ENCODE data around the gene AFP. TPM values are rescaled to one million over a fixed set of nuclear protein-coding genes. Genes with fewer than 3 reads are reported as not detected.

The AFP gene
- total and polyA plus RNA-seq, 2 of the 4 experiments (the other 2 are of a cell fraction) = 0.87 to 1.3 TPM

- no peak for TF ChIP-seq ELK1 (IDR thresholded peaks at IDR 0.05; ENCODE audit: borderline replicate concordance, low read depth, low read length)
These were observed 16.6 kb upstream of the AFP start (continued) for GRCh38 chr4:73419106-73420038.

- Histone ChIP-seq H4K91ac (ENCODE audit: insufficient read depth, low read depth, low read length) (no peak overlapping the region), H3K27ac (ENCODE audit: insufficient read depth, low read length) (no peak overlapping the region), H3K9me1 (ENCODE audit: insufficient read depth, low read length) (no peaks in the 10 kb centered on the region), H3K4me2 (ENCODE audit: low read depth, low read length) (no peak overlapping the region), H2BK20ac (ENCODE audit: low read depth, low read length) (no peak overlapping the region), H3K27me3 (ENCODE audit: control insufficient read depth, insufficient read depth, low read length) (no peaks in the 10 kb centered on the region; the same call in 1 of the 2 replicates), H3K23ac (ENCODE audit: low read depth, low read length) (no peak overlapping the region), H4K8ac (ENCODE audit: low read depth in 2 of 2, low read length in 2 of 2) (no peak overlapping the region), H3K4ac (ENCODE audit: low read depth, low read length) (no peak overlapping the region), H4K5ac (ENCODE audit: low read depth, low read length) (no peak overlapping the region), H4K20me1 (ENCODE audit: insufficient read depth, low read length) (no peaks in the 10 kb centered on the region), H3K14ac (replicated peaks; ENCODE audit: low read depth, low read length) (no peak overlapping the region), H3K4me3 (ENCODE audit: insufficient read depth, low read depth, low read length) (no peak overlapping the region), H3K18ac (ENCODE audit: low read depth, low read length) (no peak overlapping the region), H2BK120ac (ENCODE audit: low read depth, low read length) (no peak overlapping the region), H3K36me3 (ENCODE audit: control insufficient read depth, insufficient read depth, low read length) (no peaks in the 10 kb centered on the region), H3K4me1 (ENCODE audit: control insufficient read depth, insufficient read depth, low read length) (no peaks in the 10 kb centered on the region), H3K79me1 (ENCODE audit: low read depth in 1 of 2, low read length in 2 of 2) (no peaks in the 10 kb centered on the region), H2BK15ac (ENCODE audit: low read depth, low read length) (no peak overlapping the region), H2BK5ac (ENCODE audit: low read depth, low read length, poor library complexity, severe bottlenecking) (no peak overlapping the region), H3K9ac (ENCODE audit: low read depth, low read length) (no peak overlapping the region), H2AFZ (replicated peaks; ENCODE audit: low read length, poor library complexity) (no peak overlapping the region), H3K56ac (ENCODE audit: extremely low read depth, insufficient read depth, low read length) (no peak overlapping the region), H2AK5ac (ENCODE audit: low read depth, low read length) (no peak overlapping the region), H2AK9ac (replicated peaks; ENCODE audit: low read depth, low read length, poor library complexity) (no peak overlapping the region), H3K9me3 (ENCODE audit: control insufficient read depth, insufficient read depth, low read length) (no peaks in the 10 kb centered on the region)
- POLR2A ChIA-PET (ENCODE audit: unreplicated experiment) = no interaction called here
- BruUV-seq (replicated peaks) = no TSS peak
- intact Hi-C loops (cut with micrococcal nuclease) = no loop called here
- in situ Hi-C loops (cut with MboI; ENCODE audit: low sequenced_read_pairs) = no loop called here
- CTCF ChIA-PET = interaction anchor here (1.0 to 2.3 kb wide), 2 partner anchors 14 to 25 kb away, joined by 4 to 6 read pairs; no protein-coding TSS in a partner anchor
- dilution Hi-C loops (cut with HindIII; ENCODE audit: low sequenced_read_pairs, unreplicated experiment) = no loop called here
- WGBS, 2 experiments (ENCODE audit: extremely low coverage in 2 of 2, insufficient read length in 1 of 2) = no CpG with 5 or more reads among the region's 2 CpGs
- ATAC-seq (ENCODE audit: low read depth) = no peak
- no peak for DNase-seq
- TF ChIP-seq BHLHE40 (IDR thresholded peaks at IDR 0.05; ENCODE audit: low read depth, low read length) = no peak
- TF ChIP-seq NFE2L2 (IDR thresholded peaks at IDR 0.05; ENCODE audit: low read depth, low read length) = no peak
- TF ChIP-seq SMC3 (IDR thresholded peaks at IDR 0.05; ENCODE audit: low read depth, low read length) = no peak
- TF ChIP-seq RCOR1 (IDR thresholded peaks at IDR 0.05; ENCODE audit: insufficient replicate concordance, low read length) = no peak
- no peak for TF ChIP-seq CEBPB (IDR thresholded peaks at IDR 0.05; ENCODE audit: low read depth, low read length)
These were observed 15.4 kb upstream of the AFP start for GRCh38 chr4:73420615-73421014.
